Activated T-helper 1 cell treated with anti-CD3 and anti-CD28 coated beads, Interleukin-12 subunit alpha, Interleukin-12 subunit beta, Interleukin-2, Interleukin-4 antibody, amounts not matched to agents 30 ng/mL and 10 ng/mL and 1 ng/mL, durations not matched to agents 14 hours and 24 hours and 36 hours (primary cell): Measurements from ENCODE around the gene FKBP4. TPM values are rescaled to one million over a fixed set of nuclear protein-coding genes. Genes with fewer than 3 reads are reported as not detected.
"Not testable (repeated sequence)": the region's sequence is repeated elsewhere in the genome, so short reads cannot be mapped to it uniquely, and the experiment has no call there.

Experiments
- DNase-seq: peaks from one replicate; pipeline ENCODE4 v3.0.0; 2021; ENCODE audit warnings: low spot score
- H3K27ac Mint-ChIP-seq: one replicate; pipeline ENCODE4 v1.8.0; 2021; ENCODE audit warnings: mild to moderate bottlenecking, mixed read lengths
- H3K27me3 Mint-ChIP-seq: one replicate; pipeline ENCODE4 v1.8.0; 2022; ENCODE audit warnings: mild to moderate bottlenecking, moderate library complexity, mixed read lengths; ENCODE audit not compliant: insufficient read depth
- H3K36me3 Mint-ChIP-seq: one replicate; pipeline ENCODE4 v1.8.0; 2021; ENCODE audit warnings: low read depth, mixed read lengths
- H3K4me1 Mint-ChIP-seq: one replicate; pipeline ENCODE4 v1.8.0; 2021; ENCODE audit warnings: low read depth, mixed read lengths
- H3K4me3 Mint-ChIP-seq: one replicate; pipeline ENCODE4 v1.8.0; 2021; ENCODE audit warnings: mild to moderate bottlenecking, moderate library complexity, mixed read lengths
- H3K9me3 Mint-ChIP-seq: one replicate; pipeline ENCODE4 v1.8.0; 2021; ENCODE audit warnings: mixed read lengths
- intact Hi-C: fragments of 100-400 bp; cut with micrococcal nuclease; formaldehyde crosslinking; loops from one replicate; pipeline ENCODE4 v1.15.1; 2024
- total RNA-seq: library from RNA; stranded (reverse); gene quantifications from 2 replicates; pipeline ENCODE4 v1.2.3, GENCODE V29; 2022

Gene FKBP4
- total RNA-seq, 1 donor from 2014 or later, result 247 TPM

DNA sequence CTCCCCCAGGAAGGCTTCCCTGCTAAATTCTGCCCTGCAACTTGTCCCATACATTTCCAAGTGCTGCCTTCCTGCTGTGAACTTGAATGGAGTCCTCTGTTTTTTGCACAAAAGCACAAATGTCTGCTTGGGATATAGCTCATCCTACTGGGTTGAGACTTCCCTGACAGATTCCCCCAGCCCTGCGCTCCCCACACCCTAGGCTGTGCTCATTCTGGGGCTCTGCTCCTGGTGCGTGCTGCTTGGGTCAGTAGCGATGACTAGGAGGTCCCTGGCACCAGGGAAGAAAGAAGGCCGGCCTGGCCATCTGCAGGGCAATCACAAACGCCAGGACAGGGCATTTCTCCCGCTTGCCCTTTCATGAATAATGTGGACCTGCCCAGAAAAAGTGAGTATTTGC, 29.2 kb upstream of the FKBP4 start:
- DNase-seq, result no peak
- H3K27me3 Mint-ChIP-seq, result no peaks in the 10 kb centered on the region
- intact Hi-C loops, result no loop called here

DNA sequence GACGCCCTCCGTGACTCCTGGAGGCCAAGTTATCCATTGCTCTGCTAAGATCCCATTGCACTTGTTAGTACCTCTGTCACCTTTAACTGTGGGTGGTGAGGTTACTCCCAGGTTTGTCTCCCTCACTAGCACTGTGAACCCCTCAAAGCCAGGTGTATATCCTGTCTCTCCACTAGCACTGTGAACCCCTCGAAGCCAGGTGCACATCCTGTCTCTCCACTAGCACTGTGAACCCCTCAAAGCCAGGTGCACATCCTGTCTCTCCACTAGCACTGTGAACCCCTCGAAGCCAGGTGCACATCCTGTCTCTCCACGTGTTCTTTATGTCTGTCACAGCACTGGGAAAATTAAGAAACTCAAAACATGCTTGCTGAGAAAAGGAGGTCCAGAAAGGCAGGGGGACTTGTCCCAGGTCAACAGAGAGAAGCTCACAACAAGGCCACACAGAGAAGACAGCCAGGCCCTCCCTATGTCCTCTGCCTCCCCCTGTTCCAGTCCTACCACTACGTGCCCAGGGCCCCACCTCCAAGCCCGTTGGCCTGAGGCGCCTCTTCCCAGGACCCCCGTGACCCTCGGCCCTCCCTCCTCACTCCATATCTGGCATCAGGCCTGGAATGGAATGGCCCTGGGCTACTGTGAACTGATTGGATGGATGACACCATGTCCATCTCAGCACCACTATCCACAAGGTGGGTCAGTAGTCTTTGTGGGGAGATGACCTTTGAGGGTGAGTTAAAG, 26.4 kb upstream of the FKBP4 start:
- Mint-ChIP-seq H3K36me3 (no peaks in the 10 kb centered on the region), H3K27ac (no peak overlapping the region), H3K4me1 (no peaks in the 10 kb centered on the region), H3K27me3 (no peaks in the 10 kb centered on the region), H3K4me3 (no peak overlapping the region), H3K9me3 (no peaks in the 10 kb centered on the region)
- intact Hi-C loops, result no loop called here
- DNase-seq, result no peak

More for the DNA sequence above, 29.2 kb upstream of the FKBP4 start:
- Mint-ChIP-seq H3K9me3 (no peaks in the 10 kb centered on the region), H3K27ac (no peak overlapping the region), H3K4me1 (no peaks in the 10 kb centered on the region), H3K36me3 (no peaks in the 10 kb centered on the region), H3K4me3 (no peak overlapping the region)

DNA sequence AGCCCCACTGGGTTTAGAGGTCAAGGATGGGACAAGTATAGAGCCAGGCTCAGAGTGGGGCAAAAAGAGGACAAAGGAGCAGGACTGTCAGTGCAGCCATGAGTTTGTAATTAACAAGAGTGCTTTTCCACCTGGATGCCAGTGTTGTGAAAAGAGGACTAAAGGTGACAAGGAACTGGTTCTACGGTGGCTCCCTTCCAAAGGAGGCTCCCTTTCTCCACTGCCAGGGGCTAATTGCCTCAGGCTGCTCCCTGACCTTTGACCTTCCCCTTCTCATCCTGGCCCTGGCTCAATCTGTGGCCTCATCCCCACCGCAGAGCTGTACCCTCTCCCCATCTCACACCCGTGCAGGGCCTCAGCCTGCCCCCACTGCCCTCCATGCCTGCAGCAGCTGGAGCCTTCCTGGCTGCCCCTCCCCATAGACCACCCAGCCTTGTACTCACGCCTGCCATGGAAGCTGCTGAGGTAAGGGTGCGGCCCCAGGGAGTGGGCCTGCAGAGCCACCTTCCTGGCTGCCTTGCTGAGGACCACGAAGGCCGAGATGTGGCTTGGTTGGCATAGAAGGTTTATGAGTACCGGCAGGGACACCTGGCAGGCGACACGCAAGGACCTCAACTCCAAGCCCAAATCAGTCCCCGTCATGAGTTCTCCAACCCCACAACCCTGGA, 24.8 kb upstream of the FKBP4 start:
- intact Hi-C loops, result no loop called here

DNA sequence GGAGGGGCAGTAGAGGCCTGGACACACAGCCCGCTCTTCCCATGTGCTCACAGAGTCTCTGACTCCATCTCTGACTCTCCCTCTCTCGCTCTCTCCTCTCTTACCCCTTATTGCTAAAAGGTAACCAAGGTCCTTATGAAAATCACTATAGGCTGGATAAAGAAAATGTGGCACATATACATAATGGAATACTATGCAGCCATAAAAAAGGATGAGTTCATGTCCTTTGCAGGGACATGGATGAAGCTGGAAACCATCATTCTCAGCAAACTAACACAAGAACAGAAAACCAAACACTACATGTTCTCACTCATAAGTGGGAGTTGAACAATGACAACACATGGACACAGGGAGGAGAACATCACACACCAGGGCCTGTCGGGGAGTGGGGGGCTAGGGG, 24.2 kb upstream of the FKBP4 start:
- H3K36me3 Mint-ChIP-seq, DNase-seq, H3K4me3 Mint-ChIP-seq, H3K4me1 Mint-ChIP-seq, H3K27ac Mint-ChIP-seq, H3K9me3 Mint-ChIP-seq, H3K27me3 Mint-ChIP-seq, intact Hi-C loops: not testable (repeated sequence)

More for the DNA sequence above, 24.8 kb upstream of the FKBP4 start:
- Mint-ChIP-seq H3K27me3 (no peaks in the 10 kb centered on the region), H3K9me3 (no peaks in the 10 kb centered on the region), H3K27ac (no peak overlapping the region), H3K4me3 (no peak overlapping the region), H3K36me3 (no peaks in the 10 kb centered on the region), H3K4me1 (no peaks in the 10 kb centered on the region)
- no peak for DNase-seq

- H3K9me3 Mint-ChIP-seq, result no peaks in the 10 kb centered on the region
- H3K4me3 Mint-ChIP-seq, result no peak overlapping the region
- H3K27ac Mint-ChIP-seq, result no peak overlapping the region
- no peaks in the 10 kb centered on the region for H3K36me3 Mint-ChIP-seq
- DNase-seq, result no peak
- H3K4me1 Mint-ChIP-seq, result no peaks in the 10 kb centered on the region
- H3K27me3 Mint-ChIP-seq, result peaks cover 2% of the 10 kb centered on the region
- intact Hi-C loops, result no loop called here
Observed at GRCh38 chr12:2772370-2772769, 22.4 kb upstream of the FKBP4 start.

DNA sequence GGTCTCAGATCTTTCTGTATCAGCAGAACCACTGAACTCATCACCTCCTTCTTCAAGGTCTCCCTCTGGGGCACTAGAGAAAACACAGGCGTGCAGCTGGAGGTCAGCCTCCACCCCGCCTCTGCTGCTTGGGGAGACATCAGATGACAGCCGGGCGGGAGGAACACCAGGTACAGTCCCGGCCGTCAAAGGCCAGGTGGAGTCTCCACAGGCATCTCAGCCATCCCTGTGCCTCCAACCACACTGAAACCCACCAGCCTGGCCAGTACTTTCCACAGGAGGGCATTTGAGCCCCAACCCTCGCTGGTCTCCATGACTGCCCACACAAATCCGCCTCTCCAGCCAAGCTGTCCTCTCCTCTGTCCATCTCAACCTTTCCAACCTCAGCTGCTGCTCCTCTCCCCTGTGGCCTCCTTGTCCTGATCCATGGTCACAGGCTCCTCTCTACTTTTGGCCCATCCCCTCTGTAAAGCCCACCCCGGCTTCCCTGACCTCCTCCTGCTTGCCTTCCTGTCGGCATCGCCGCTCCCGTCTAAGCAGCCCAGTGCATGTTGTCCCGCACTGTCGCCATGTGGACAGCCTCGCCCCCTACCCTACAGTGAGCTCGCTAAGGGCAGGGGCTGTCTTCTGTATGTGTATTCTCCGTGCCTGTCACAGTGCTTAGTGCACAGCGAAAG, 21.4 kb upstream of the FKBP4 start:
- peaks cover 2% of the 10 kb centered on the region for H3K27me3 Mint-ChIP-seq
- no peak for DNase-seq
- intact Hi-C loops, result no loop called here
- no peaks in the 10 kb centered on the region for H3K9me3 Mint-ChIP-seq
- H3K36me3 Mint-ChIP-seq, result no peaks in the 10 kb centered on the region
- no peaks in the 10 kb centered on the region for H3K4me1 Mint-ChIP-seq
- H3K27ac Mint-ChIP-seq, result no peak overlapping the region
- H3K4me3 Mint-ChIP-seq, result no peak overlapping the region

DNA sequence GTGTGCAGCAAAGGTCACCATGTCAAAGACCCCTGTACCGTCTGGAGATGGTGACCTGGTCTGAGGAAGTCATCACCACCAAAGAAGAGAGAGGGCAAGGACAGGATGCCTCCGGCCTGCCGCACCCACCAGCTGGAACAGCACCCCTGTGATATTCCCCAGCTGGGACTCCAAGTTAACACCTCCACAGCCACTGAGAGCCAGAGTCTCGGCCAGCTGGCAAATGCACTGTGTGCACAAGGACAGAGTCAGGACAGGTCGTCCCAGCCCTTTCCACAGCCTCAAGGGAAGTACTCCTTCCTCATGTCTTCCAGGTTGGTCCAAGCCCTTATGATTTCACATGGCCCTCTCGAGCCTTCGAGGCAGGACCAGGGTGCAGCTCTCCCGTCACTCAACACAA, 19.3 kb upstream of the FKBP4 start:
- DNase-seq, result no peak
- Mint-ChIP-seq H3K27me3 (peaks cover 2% of the 10 kb centered on the region), H3K4me3 (no peak overlapping the region), H3K4me1 (no peaks in the 10 kb centered on the region), H3K27ac (no peak overlapping the region), H3K9me3 (no peaks in the 10 kb centered on the region), H3K36me3 (no peaks in the 10 kb centered on the region)
- intact Hi-C loops, result no loop called here

DNA sequence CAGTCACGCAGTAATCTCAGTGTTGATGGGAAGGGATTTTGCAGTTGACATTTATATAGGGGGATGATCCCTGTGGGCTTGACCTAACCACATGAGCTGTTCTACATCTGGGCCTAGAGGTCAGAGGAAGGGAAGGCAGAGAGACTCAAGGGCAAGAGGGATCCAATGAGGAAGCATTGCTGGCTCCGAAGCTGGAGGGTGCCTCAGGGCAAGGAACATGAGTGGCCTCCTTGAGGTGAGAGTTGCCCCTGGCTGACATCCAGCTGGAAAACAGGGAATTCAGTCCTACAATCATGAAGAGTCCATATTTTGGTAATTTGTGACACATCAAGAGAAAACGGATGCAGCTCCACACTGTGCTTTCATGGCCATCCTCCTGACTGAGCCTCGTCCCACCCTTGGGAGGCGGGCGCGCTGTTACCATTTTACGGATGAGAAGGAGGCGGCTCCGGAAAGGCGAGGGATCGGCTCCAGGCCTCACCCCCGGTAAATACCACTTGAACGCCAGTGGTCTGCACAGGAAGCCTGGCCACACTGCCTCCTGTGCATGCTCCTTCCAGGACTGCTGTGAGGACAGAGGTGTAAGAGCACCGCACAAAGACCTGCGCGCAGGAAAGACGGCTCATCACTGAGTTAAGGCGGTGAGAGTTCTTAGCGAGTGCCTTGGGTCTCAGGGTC, 18.5 kb upstream of the FKBP4 start:
- Mint-ChIP-seq H3K27me3 (peaks cover 2% of the 10 kb centered on the region), H3K9me3 (no peaks in the 10 kb centered on the region), H3K4me1 (no peaks in the 10 kb centered on the region), H3K4me3 (no peak overlapping the region), H3K27ac (no peak overlapping the region), H3K36me3 (no peaks in the 10 kb centered on the region)
- intact Hi-C loops, result no loop called here
- DNase-seq, result no peak

DNA sequence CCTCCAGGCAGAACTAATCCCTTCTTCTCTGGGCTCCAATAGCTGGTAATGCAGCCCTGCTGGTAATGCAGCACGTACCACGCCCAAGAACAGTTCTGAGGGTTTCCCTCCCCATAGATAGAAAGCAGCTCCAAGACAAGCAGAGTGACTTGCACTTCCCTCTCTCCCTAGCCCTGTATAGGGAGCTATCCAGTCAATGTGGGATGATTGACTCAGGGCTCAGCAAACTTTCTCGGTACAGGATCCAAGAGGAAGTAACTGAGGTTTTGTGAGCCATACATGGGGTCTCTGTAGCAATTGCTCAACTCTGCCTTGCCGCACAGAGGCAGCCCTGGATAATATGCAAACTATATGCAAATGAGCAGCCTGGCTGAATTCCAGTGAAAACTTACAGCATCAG, 15.5 kb upstream of the FKBP4 start:
- H3K9me3 Mint-ChIP-seq, result no peaks in the 10 kb centered on the region
- H3K27me3 Mint-ChIP-seq, result peaks cover 17% of the 10 kb centered on the region
- DNase-seq, result no peak
- no peaks in the 10 kb centered on the region for H3K36me3 Mint-ChIP-seq
- no peak overlapping the region for H3K4me3 Mint-ChIP-seq
- no peak overlapping the region for H3K27ac Mint-ChIP-seq
- peaks cover 10% of the 10 kb centered on the region for H3K4me1 Mint-ChIP-seq
- intact Hi-C loops, result no loop called here

- Mint-ChIP-seq H3K27ac (no peak overlapping the region), H3K27me3 (peaks cover 35% of the 10 kb centered on the region), H3K36me3 (no peaks in the 10 kb centered on the region), H3K4me3 (peak overlapping the region; percentile 61), H3K9me3 (no peaks in the 10 kb centered on the region), H3K4me1 (peaks cover 13% of the 10 kb centered on the region)
- peak; percentile 31 for DNase-seq
- intact Hi-C loops, result loop anchor here (1.0 kb wide), 1 partner anchor 101 kb away; no protein-coding TSS in a partner anchor
Observed at GRCh38 chr12:2783936-2784600, 10.7 kb upstream of the FKBP4 start.

DNA sequence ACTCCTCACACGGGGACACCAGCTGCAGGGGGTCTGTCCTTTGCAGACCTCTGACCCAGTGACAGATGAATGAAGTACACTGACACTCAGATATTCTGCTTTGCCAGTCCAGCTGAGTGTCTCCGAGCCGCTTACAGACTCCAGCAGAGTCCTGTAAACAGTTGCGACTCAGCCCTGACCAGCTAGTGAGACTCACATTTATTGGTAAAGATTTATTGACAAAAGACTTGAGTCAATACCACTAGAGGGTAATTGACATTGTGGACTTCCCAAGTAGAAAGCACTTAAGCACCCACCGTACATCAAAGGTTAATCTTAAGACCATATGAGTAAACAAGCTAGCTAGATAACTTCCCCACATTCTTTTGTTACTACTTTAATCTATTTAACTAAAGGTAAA, 9.8 kb upstream of the FKBP4 start:
- Mint-ChIP-seq H3K36me3 (no peaks in the 10 kb centered on the region), H3K4me3 (no peak overlapping the region), H3K9me3 (no peaks in the 10 kb centered on the region), H3K27me3 (peaks cover 41% of the 10 kb centered on the region), H3K4me1 (peaks cover 13% of the 10 kb centered on the region), H3K27ac (no peak overlapping the region)
- intact Hi-C loops, result no loop called here
- no peak for DNase-seq

GRCh38 chr12:2791089-2791488, 3.7 kb upstream of the FKBP4 start:
- no peak overlapping the region for H3K27ac Mint-ChIP-seq
- no peak overlapping the region for H3K4me3 Mint-ChIP-seq
- no peak for DNase-seq
- H3K4me1 Mint-ChIP-seq, result peaks cover under 1% of the 10 kb centered on the region
- intact Hi-C loops, result loop anchor here (5.0 kb wide), 1 partner anchor 39 kb away; no protein-coding TSS in a partner anchor
- H3K27me3 Mint-ChIP-seq, result peaks cover 30% of the 10 kb centered on the region
- peaks cover 1% of the 10 kb centered on the region for H3K36me3 Mint-ChIP-seq
- H3K9me3 Mint-ChIP-seq, result no peaks in the 10 kb centered on the region
